LoVo (cell line): ENCODE results near the gene TNFSF10.
"Not testable (repeated sequence)": the region's sequence is repeated elsewhere in the genome, so short reads cannot be mapped to it uniquely, and the experiment has no call there.

Experiments
- DNase-seq: peaks from one replicate; pipeline ENCODE4 v3.0.0-alpha.2; 2016; ENCODE audit warnings: low spot score

The TNFSF10 gene

GRCh38 chr3:172522871-172523818 is at the start of gene TNFSF10:
TSS of gene TNFSF10 (minus strand) at chr3:172523430. CDS start at chr3:172523384, 46 bp downstream.
- peak; percentile 60 for DNase-seq

GRCh38 chr3:172569128-172570008 is 46.1 kb upstream of the TNFSF10 start:
- DNase-seq = no peak

- no peak for DNase-seq
These were observed 45.5 kb upstream of the TNFSF10 start for GRCh38 chr3:172568701-172569100.

- DNase-seq = not testable (repeated sequence)
These were observed 43.6 kb upstream of the TNFSF10 start for GRCh38 chr3:172566785-172567184.

- no peak for DNase-seq
These were observed 41.3 kb upstream of the TNFSF10 start for GRCh38 chr3:172564499-172564898.

DNA sequence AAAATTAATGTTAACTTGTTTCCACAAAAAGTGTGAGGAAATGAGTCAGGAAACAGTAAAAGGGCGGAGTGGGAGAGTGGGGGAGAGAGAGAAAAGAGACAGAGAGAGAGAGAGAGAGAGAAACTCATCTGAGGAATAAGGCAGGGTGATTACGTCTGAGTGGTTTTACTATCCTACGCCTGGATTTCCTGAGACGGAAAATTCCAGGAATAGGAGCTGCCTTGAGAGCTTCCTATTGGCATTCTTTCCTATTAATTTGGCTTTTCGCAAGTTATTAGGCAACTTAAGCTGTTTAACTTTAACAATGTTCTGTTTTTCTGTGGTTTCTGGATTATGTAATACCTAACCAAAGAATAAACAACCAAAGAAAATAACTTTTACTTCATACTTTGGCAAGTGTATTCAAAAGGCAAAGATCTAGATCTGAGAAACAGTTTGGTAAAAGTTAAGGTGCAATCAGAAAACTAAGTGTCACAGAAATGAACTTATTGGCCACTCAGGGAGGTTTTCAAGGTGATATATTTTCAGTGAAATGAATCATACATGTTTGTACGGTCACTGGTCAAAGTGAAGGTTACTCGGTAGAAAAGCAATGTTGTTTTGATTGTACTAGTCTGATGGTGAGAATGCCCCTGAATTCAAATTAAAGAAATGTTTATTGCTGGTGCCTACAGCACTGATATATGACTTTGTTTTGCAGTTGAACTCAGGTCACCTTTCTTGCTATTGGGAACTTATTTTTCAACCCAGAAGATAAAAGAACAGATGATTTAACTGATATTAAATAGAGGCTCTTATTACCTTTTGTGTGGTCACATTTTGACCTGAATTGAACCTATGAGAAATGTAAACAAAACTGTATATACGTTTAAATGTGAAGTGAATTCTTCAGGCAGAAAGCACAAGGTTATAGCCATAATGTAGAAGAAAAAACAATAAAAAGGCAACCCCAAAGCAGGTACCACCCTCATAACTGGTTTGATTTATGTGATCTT is 39.9 kb upstream of the TNFSF10 start:
- DNase-seq = peak; percentile 42

DNA sequence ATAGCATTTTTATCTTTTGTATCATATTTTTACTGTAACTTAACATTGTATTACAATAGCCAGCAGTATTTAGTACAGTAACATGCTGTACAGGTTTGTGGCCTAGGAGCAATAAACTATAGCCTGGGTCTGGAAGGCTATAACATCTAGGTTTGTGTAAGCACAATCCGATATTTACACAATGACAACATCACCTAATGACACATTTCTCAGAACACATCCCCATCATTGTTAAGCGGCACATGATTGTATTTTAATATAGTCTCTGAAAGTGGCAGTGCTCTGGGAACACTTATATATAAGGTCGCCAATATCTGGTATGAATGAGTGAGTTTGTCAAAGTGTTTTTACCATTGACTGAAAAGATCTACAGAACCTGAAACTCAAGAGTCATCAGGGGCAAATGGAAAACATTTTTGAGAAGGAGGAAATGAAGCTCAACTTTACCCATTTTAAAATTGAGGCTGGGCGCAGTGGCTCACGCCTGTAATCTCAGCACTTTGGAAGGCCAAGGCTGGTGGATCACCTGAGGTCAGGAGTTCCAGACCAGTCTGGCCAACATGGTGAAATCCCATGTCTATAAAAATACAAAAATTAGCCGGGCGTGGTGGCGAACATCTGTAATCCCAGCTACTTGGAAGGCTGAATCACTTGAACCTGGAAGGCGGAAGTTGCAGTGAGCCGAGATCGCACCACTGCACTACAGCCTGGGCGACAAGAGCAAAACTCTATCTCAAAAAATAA is 38.8 kb upstream of the TNFSF10 start:
- no peak for DNase-seq

DNA sequence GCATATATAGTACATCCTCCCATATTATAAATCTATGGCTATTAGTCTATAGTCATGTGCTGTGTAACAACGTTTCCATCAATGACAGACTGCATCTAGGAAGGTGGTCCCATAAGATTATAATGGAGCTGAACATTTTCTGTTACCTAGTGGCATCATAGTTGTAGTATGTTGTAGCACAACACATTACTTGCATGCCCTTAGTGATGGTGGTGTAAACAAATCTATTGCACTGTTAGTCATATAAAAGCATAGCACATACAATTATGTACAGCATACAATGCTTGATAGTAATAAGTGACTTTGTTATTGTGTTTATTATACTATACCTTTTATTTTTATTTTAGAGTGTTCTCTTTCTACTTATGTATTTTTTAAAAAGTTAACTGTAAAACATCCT is 37.4 kb upstream of the TNFSF10 start:
- no peak for DNase-seq

GRCh38 chr3:172560026-172560425 is 36.8 kb upstream of the TNFSF10 start:
- DNase-seq = no peak

- DNase-seq = no peak
These were observed 35.8 kb upstream of the TNFSF10 start for GRCh38 chr3:172559020-172559419.

GRCh38 chr3:172557515-172558220 is 34.4 kb upstream of the TNFSF10 start:
- no peak for DNase-seq

DNA sequence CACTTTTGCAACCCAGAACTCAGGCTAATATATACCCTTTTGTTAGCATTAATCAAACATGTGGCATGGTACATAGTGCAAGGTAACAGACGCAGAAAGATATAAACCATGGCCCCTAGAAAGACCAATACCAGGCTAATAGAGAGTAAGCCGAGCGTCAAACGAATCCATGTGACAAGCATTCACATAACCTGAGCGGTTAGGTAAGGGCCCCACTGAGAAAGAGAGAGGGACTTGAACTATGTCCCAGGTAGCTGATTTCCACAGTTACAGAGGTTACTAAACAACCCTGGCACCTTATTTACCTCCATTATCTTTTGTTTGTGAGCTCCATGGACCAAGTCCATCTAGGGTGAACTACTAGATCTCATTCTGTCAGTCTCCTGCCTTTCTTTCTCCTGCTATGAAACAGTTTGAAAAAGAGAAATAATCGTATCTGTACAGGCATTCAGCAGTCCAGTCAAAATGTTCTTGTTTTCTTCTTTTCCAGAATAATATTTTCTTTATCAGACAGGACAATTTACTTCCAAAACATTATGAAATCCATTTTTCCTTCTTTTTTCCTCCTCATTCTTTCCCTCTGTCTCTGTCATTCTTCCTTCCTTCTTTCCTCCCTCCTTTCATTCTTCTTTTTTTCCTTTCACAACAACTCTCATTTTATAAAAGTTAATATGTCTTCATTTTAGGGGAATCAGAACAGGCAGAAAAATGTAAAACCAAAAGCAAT is 30.5 kb upstream of the TNFSF10 start:
- DNase-seq = no peak

DNA sequence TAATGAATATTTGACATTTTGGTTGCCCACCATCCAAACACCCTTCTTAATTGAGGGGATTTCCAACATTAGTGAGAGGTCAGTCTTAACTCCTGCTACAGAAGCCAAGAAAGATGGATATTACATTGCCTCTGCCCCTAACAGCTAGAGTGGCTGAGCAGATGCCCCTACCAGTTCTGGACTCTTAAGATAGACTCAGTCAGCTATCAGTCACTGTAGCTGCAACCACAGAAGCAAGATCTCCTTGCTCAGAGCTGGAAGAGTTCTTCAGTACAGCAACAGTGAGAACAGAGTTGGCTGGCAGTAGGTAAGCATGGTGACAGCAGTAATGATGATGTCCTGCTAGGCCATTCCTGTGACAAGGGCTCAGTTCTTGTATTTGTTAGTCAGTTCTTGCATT is 29.4 kb upstream of the TNFSF10 start:
- DNase-seq = no peak

DNA sequence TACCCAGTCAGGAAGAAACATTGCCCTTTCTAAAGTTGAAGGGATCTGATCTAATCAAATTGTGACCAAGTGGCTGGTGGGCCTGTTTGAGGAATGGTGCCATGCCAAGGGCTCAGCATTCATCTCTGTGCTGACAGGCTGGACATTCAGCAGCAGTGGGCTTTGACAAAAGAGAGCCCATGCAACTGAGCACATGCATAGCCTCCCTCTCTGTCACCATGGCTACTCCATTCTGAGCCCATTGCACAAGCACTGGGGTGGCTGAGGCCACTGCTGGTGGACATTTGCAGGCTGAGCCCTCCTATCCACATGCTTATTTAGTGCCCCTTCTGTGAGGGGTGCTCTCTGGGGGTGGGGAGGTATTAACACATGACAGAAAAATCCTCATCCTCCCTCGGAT is 28.6 kb upstream of the TNFSF10 start:
- DNase-seq = no peak

GRCh38 chr3:172550347-172550943 is 27.2 kb upstream of the TNFSF10 start:
- DNase-seq = peak; percentile 29

- DNase-seq = no peak
These were observed 25.9 kb upstream of the TNFSF10 start for GRCh38 chr3:172549144-172549543.

DNA sequence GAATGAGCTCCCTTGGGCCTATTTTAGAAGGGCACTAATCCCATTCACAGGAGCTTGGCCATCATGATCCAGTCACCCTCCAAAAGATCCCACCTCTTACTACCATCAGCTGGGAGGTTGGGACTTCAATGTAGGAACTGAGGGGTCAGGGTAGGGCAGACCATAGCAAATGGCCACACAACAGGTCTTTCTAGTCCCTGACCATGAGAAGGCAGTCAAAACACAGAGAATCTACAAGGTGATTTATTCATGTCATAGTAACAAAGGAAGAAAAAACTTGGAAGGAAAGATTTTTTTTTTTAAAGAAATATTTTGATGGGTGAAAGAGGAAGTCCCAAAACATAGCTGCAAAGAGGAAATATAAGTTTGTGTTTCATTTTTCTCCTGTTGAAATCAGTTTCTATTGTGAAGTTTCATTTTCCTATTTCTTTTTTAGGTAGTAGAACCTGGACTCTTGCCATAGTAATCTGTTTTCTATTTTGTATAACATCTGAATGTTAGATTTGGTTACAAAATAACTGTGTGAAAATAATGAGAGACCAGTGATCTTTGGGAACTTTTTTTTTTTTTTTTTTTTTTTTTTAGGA is 23.5 kb upstream of the TNFSF10 start:
- DNase-seq = no peak

DNA sequence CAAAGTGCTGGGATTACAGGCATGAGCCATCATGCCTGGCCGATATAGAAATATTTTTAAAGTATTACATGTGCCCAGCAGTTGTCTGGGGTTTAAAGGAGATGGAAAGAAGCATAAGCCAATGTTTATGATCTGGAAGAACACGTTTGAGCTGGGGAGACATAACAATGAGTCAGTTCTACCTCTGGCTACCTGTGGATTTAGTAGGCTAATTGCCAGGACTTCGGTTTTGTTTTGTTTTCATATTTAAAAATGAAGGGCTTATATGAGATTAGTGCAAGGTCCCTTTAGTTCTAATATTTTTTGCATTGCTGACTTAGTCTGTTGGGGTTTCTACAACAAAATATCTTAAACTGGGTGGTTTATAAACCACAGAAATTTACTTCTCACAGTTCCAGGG is 22.9 kb upstream of the TNFSF10 start:
- DNase-seq = peak; percentile 66

DNA sequence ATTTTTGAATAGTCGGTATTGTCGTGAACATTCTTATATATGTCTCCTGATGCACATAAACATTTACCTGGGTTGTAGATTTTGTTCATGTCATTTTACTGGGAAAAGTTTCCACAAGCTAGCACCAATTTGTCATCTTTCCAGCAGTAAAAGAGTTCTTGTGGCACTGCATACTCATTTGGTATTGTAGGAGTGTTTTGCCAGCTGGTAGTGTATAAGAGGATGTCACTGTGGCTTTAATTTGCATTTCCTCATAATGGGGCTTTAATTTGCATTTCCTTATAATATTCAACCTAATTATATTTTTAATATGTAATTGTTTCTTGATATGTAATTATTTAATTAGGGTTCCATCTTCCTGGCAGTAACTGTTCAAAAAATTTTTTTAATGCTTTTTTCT is 21.2 kb upstream of the TNFSF10 start:
- DNase-seq = no peak
